Measurements from ENCODE around the gene L3MBTL4.

L3MBTL4 gene

GRCh38 chr18:6313415-6313814, 101.3 kb downstream of the L3MBTL4 start:
- Histone ChIP-seq H3K27me3 (replicated peaks in 2 of 5; ENCODE audit: control insufficient read depth in 4 of 5, insufficient read depth in 5 of 5, low read length in 4 of 5) (no peaks in the 10 kb centered on the region), H3K4me1 (ENCODE audit: control extremely low read depth in 1 of 4, control insufficient read depth in 4 of 4, insufficient read depth in 4 of 4, low read length in 3 of 4) (peaks cover 0 to 4% (median 0%) of the 10 kb centered on the region in 4 experiments), H3K27ac (ENCODE audit: insufficient read depth in 1 of 2, low read depth in 1 of 2, low read length in 2 of 2, poor library complexity in 1 of 2, severe bottlenecking in 2 of 2) (no peak overlapping the region), H3K4me3 (ENCODE audit: control insufficient read depth in 1 of 7, extremely low read depth in 1 of 7, insufficient read depth in 4 of 7, low read depth in 2 of 7, low read length in 6 of 7) (no peak overlapping the region), H3K9me3 (ENCODE audit: control extremely low read depth in 1 of 5, control insufficient read depth in 4 of 5, insufficient read depth in 2 of 5, low read depth in 1 of 5, low read length in 4 of 5) (peaks cover 0 to 4% (median 0%) of the 10 kb centered on the region in 5 experiments), H3K36me3 (ENCODE audit: control insufficient read depth in 4 of 4, insufficient read depth in 4 of 4, low read length in 3 of 4) (peaks cover 0 to 24% (median 5%) of the 10 kb centered on the region in 4 experiments)
- POLR2A ChIA-PET = no interaction called here
- 100% methylated on average over 1 of the region's 2 CpGs for WGBS (ENCODE audit: insufficient coverage)
- CTCF ChIA-PET = no interaction called here
- DNase-seq = no peak

- CTCF ChIA-PET = interaction anchor here (1.7 kb wide), 1 partner anchor 11 kb away, joined by 4 read pairs; no protein-coding TSS in a partner anchor
- WGBS (ENCODE audit: insufficient coverage) = 97% methylated on average over 5 of the region's 8 CpGs
- Histone ChIP-seq H3K27me3 (replicated peaks in 2 of 5; ENCODE audit: control insufficient read depth in 4 of 5, insufficient read depth in 5 of 5, low read length in 4 of 5) (no peaks in the 10 kb centered on the region), H3K4me3 (ENCODE audit: control insufficient read depth in 1 of 7, extremely low read depth in 1 of 7, insufficient read depth in 4 of 7, low read depth in 2 of 7, low read length in 6 of 7) (no peak overlapping the region), H3K4me1 (ENCODE audit: control extremely low read depth in 1 of 4, control insufficient read depth in 4 of 4, insufficient read depth in 4 of 4, low read length in 3 of 4) (peaks cover 0 to 4% (median 0%) of the 10 kb centered on the region in 4 experiments), H3K27ac (ENCODE audit: insufficient read depth in 1 of 2, low read depth in 1 of 2, low read length in 2 of 2, poor library complexity in 1 of 2, severe bottlenecking in 2 of 2) (no peak overlapping the region), H3K9me3 (ENCODE audit: control extremely low read depth in 1 of 5, control insufficient read depth in 4 of 5, insufficient read depth in 2 of 5, low read depth in 1 of 5, low read length in 4 of 5) (no peaks in the 10 kb centered on the region), H3K36me3 (ENCODE audit: control insufficient read depth in 4 of 4, insufficient read depth in 4 of 4, low read length in 3 of 4) (peaks cover 0 to 28% (median 5%) of the 10 kb centered on the region in 4 experiments)
- POLR2A ChIA-PET = no interaction called here
- no peak for DNase-seq
Measured at GRCh38 chr18:6311456-6312215, 103.1 kb downstream of the L3MBTL4 start.

- no peaks in the 10 kb centered on the region for H3K27me3 ChIP-seq (replicated peaks in 2 of 5; ENCODE audit: control insufficient read depth in 4 of 5, insufficient read depth in 5 of 5, low read length in 4 of 5)
- POLR2A ChIA-PET = no interaction called here
- H3K36me3 ChIP-seq (ENCODE audit: control insufficient read depth in 4 of 4, insufficient read depth in 4 of 4, low read length in 3 of 4) = peaks cover 0 to 28% (median 5%) of the 10 kb centered on the region in 4 experiments
- 89% methylated on average over 1 of the region's 2 CpGs for WGBS (ENCODE audit: insufficient coverage)
- H3K4me3 ChIP-seq (ENCODE audit: control insufficient read depth in 1 of 7, extremely low read depth in 1 of 7, insufficient read depth in 4 of 7, low read depth in 2 of 7, low read length in 6 of 7) = no peak overlapping the region
- H3K4me1 ChIP-seq (ENCODE audit: control extremely low read depth in 1 of 4, control insufficient read depth in 4 of 4, insufficient read depth in 4 of 4, low read length in 3 of 4) = peaks cover 0 to under 1% (median 0%) of the 10 kb centered on the region in 4 experiments
- no peak overlapping the region for H3K27ac ChIP-seq (ENCODE audit: insufficient read depth in 1 of 2, low read depth in 1 of 2, low read length in 2 of 2, poor library complexity in 1 of 2, severe bottlenecking in 2 of 2)
- DNase-seq = no peak
- CTCF ChIA-PET = interaction anchor here (1.7 kb wide), 1 partner anchor 10 kb away, joined by 4 read pairs; no protein-coding TSS in a partner anchor
- H3K9me3 ChIP-seq (ENCODE audit: control extremely low read depth in 1 of 5, control insufficient read depth in 4 of 5, insufficient read depth in 2 of 5, low read depth in 1 of 5, low read length in 4 of 5) = no peaks in the 10 kb centered on the region
Measured at GRCh38 chr18:6310714-6311113, 104.0 kb downstream of the L3MBTL4 start.

GRCh38 chr18:6297875-6298274, 116.8 kb downstream of the L3MBTL4 start:
- POLR2A ChIA-PET = no interaction called here
- Histone ChIP-seq H3K4me1 (ENCODE audit: control extremely low read depth in 1 of 4, control insufficient read depth in 4 of 4, insufficient read depth in 4 of 4, low read length in 3 of 4) (peaks cover 3 to 14% (median 12%) of the 10 kb centered on the region in 4 experiments), H3K4me3 (ENCODE audit: control insufficient read depth in 1 of 7, extremely low read depth in 1 of 7, insufficient read depth in 4 of 7, low read depth in 2 of 7, low read length in 6 of 7) (no peak overlapping the region), H3K27me3 (replicated peaks in 2 of 5; ENCODE audit: control insufficient read depth in 4 of 5, insufficient read depth in 5 of 5, low read length in 4 of 5) (no peaks in the 10 kb centered on the region), H3K27ac (ENCODE audit: insufficient read depth in 1 of 2, low read depth in 1 of 2, low read length in 2 of 2, poor library complexity in 1 of 2, severe bottlenecking in 2 of 2) (no peak overlapping the region), H3K36me3 (ENCODE audit: control insufficient read depth in 4 of 4, insufficient read depth in 4 of 4, low read length in 3 of 4) (peaks cover 0 to 5% (median 0%) of the 10 kb centered on the region in 4 experiments), H3K9me3 (ENCODE audit: control extremely low read depth in 1 of 5, control insufficient read depth in 4 of 5, insufficient read depth in 2 of 5, low read depth in 1 of 5, low read length in 4 of 5) (no peaks in the 10 kb centered on the region)
- DNase-seq = no peak
- CTCF ChIA-PET = no interaction called here
- WGBS (ENCODE audit: insufficient coverage) = no CpG with 5 or more reads among the region's 2 CpGs

GRCh38 chr18:6294148-6294784, 120.4 kb downstream of the L3MBTL4 start:
- Histone ChIP-seq H3K4me3 (ENCODE audit: control insufficient read depth in 1 of 7, extremely low read depth in 1 of 7, insufficient read depth in 4 of 7, low read depth in 2 of 7, low read length in 6 of 7) (peak overlapping the region in 5 of 7 experiments; percentile 6 to 69 (median 55)), H3K27me3 (replicated peaks in 2 of 5; ENCODE audit: control insufficient read depth in 4 of 5, insufficient read depth in 5 of 5, low read length in 4 of 5) (no peaks in the 10 kb centered on the region), H3K4me1 (ENCODE audit: control extremely low read depth in 1 of 4, control insufficient read depth in 4 of 4, insufficient read depth in 4 of 4, low read length in 3 of 4) (peaks cover 3 to 14% (median 12%) of the 10 kb centered on the region in 4 experiments), H3K36me3 (ENCODE audit: control insufficient read depth in 4 of 4, insufficient read depth in 4 of 4, low read length in 3 of 4) (no peaks in the 10 kb centered on the region), H3K9me3 (ENCODE audit: control extremely low read depth in 1 of 5, control insufficient read depth in 4 of 5, insufficient read depth in 2 of 5, low read depth in 1 of 5, low read length in 4 of 5) (no peaks in the 10 kb centered on the region), H3K27ac (ENCODE audit: insufficient read depth in 1 of 2, low read depth in 1 of 2, low read length in 2 of 2, poor library complexity in 1 of 2, severe bottlenecking in 2 of 2) (peak overlapping the region; percentile 16 to 50)
- WGBS (ENCODE audit: insufficient coverage) = 7% methylated on average over 2 of the region's 4 CpGs
- POLR2A ChIA-PET = no interaction called here
- DNase-seq = peak; percentile 75 to 89 (median 83)
- CTCF ChIA-PET = interaction anchor here (0.7 kb wide), 1 partner anchor 23 kb away, joined by 3 read pairs; no protein-coding TSS in a partner anchor

DNA sequence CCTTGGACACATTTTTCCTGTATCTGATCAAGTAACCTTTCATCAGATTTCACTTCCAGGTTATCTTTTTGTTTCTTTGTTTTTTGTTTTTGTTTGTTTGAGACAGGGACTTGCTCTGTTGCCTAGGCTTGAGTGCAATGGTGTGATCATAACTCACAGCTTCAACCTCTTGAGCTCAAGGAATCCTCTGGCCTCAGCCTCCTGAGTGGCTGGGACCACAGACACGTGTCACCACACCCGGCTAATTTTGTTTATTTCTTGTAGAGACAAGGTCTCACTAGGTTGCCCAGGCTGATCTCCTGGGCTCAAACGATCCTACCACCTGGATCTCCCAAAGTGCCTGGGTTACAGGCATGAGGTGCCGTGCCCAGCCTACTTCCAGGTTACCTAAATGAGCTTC, 124.9 kb downstream of the L3MBTL4 start:
- POLR2A ChIA-PET = interaction anchor here (0.6 kb wide), 1 partner anchor 108 kb away, joined by 4 read pairs; no protein-coding TSS in a partner anchor
- 98% methylated on average over 4 of the region's 4 CpGs for WGBS (ENCODE audit: insufficient coverage)

GRCh38 chr18:6286585-6286984, 128.1 kb downstream of the L3MBTL4 start:
- Histone ChIP-seq H3K4me1 (ENCODE audit: control extremely low read depth in 1 of 4, control insufficient read depth in 4 of 4, insufficient read depth in 4 of 4, low read length in 3 of 4) (no peaks in the 10 kb centered on the region), H3K27me3 (replicated peaks in 2 of 5; ENCODE audit: control insufficient read depth in 4 of 5, insufficient read depth in 5 of 5, low read length in 4 of 5) (no peaks in the 10 kb centered on the region), H3K36me3 (ENCODE audit: control insufficient read depth in 4 of 4, insufficient read depth in 4 of 4, low read length in 3 of 4) (peaks cover 0 to 9% (median 1%) of the 10 kb centered on the region in 4 experiments), H3K9me3 (ENCODE audit: control extremely low read depth in 1 of 5, control insufficient read depth in 4 of 5, insufficient read depth in 2 of 5, low read depth in 1 of 5, low read length in 4 of 5) (no peaks in the 10 kb centered on the region), H3K4me3 (ENCODE audit: control insufficient read depth in 1 of 7, extremely low read depth in 1 of 7, insufficient read depth in 4 of 7, low read depth in 2 of 7, low read length in 6 of 7) (no peak overlapping the region), H3K27ac (ENCODE audit: insufficient read depth in 1 of 2, low read depth in 1 of 2, low read length in 2 of 2, poor library complexity in 1 of 2, severe bottlenecking in 2 of 2) (no peak overlapping the region)
- ChIA-PET POLR2A (no interaction called here), CTCF (no interaction called here)
- 100% methylated on average over 4 of the region's 4 CpGs for WGBS (ENCODE audit: insufficient coverage)
- no peak for DNase-seq

More for the DNA sequence above, 124.9 kb downstream of the L3MBTL4 start:
- CTCF ChIA-PET = interaction anchor here (0.7 to 0.9 kb wide), 2 partner anchors 9 to 26 kb away, joined by 3 read pairs; no protein-coding TSS in a partner anchor
- H3K27me3 ChIP-seq (replicated peaks in 2 of 5; ENCODE audit: control insufficient read depth in 4 of 5, insufficient read depth in 5 of 5, low read length in 4 of 5) = no peaks in the 10 kb centered on the region
- H3K27ac ChIP-seq (ENCODE audit: insufficient read depth in 1 of 2, low read depth in 1 of 2, low read length in 2 of 2, poor library complexity in 1 of 2, severe bottlenecking in 2 of 2) = no peak overlapping the region
- H3K4me3 ChIP-seq (ENCODE audit: control insufficient read depth in 1 of 7, extremely low read depth in 1 of 7, insufficient read depth in 4 of 7, low read depth in 2 of 7, low read length in 6 of 7) = no peak overlapping the region
- H3K36me3 ChIP-seq (ENCODE audit: control insufficient read depth in 4 of 4, insufficient read depth in 4 of 4, low read length in 3 of 4) = peaks cover 0 to under 1% (median 0%) of the 10 kb centered on the region in 4 experiments
- no peaks in the 10 kb centered on the region for H3K9me3 ChIP-seq (ENCODE audit: control extremely low read depth in 1 of 5, control insufficient read depth in 4 of 5, insufficient read depth in 2 of 5, low read depth in 1 of 5, low read length in 4 of 5)
- H3K4me1 ChIP-seq (ENCODE audit: control extremely low read depth in 1 of 4, control insufficient read depth in 4 of 4, insufficient read depth in 4 of 4, low read length in 3 of 4) = peaks cover 3 to 12% (median 11%) of the 10 kb centered on the region in 4 experiments
- no peak for DNase-seq

Measured in common myeloid progenitor, CD34-positive (primary cell).